ENCODE measurements around the gene HTR4.

The HTR4 gene

GRCh38 chr5:148623101-148623500 is 31.2 kb downstream of the HTR4 start:
- no peak overlapping the region for H3K4me3 ChIP-seq (ENCODE audit: low read depth, low read length)
- no peak for DNase-seq (ENCODE audit: low read depth)

DNA sequence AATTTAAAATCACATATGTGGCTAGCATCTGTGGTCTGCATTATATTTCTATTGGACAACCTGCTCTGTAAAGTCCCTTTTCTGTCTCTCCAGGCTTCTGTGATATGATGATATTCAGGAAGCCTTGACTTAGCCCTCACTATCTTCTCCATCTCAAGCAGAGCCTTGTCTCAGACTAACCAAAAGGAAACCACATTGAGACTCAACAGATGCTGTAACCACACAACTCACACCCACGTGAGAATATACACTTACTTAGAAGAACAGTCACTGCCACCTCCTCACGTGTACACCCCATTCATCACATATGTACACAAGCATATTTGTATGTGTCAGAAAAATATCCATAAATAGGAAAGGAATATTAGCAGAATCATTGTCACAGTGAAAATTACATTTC is 33.6 kb downstream of the HTR4 start:
- H3K4me3 ChIP-seq (ENCODE audit: low read depth, low read length) = no peak overlapping the region
- no peak for DNase-seq (ENCODE audit: low read depth)

DNA sequence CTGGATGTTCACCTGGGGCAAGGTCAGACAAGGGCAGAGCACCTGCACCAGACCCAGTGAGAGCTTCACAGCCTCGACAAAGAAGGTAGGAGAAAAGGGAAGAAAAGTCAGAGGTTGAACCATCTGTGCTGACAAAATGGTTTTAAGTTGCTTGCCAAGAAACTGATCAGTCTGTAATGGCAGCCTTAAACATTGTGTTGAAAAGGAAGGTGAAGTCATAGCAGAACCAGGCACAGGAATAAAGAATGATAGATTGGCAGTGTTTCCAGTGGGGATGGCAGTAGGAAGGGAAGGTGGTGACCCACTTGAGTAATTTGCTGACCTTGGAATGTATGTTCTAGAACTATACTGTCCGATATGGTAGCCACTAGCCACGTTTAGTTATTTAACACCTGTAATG is 34.2 kb downstream of the HTR4 start:
- DNase-seq (ENCODE audit: low read depth) = no peak
- H3K4me3 ChIP-seq (ENCODE audit: low read depth, low read length) = no peak overlapping the region

DNA sequence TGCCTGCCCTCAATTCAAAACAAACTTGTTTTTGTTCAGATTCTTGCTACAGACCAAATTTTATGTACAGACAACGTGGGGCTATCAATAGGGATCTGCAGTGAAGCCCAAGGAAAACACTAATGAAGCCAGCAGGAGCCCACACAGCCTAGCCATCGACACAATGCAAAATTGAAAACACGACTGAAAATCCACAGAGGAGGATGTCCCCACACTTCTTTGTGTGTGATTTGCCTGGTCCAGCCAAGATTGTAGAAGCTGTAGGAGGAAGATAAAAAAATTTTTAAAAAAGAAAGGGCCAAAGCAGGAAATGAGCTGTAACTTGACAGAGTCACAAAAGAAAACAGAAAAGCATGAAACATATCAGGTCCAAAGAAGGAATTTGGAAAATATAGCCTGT is 34.8 kb downstream of the HTR4 start:
- DNase-seq (ENCODE audit: low read depth) = no peak
- no peak overlapping the region for H3K4me3 ChIP-seq (ENCODE audit: low read depth, low read length)

DNA sequence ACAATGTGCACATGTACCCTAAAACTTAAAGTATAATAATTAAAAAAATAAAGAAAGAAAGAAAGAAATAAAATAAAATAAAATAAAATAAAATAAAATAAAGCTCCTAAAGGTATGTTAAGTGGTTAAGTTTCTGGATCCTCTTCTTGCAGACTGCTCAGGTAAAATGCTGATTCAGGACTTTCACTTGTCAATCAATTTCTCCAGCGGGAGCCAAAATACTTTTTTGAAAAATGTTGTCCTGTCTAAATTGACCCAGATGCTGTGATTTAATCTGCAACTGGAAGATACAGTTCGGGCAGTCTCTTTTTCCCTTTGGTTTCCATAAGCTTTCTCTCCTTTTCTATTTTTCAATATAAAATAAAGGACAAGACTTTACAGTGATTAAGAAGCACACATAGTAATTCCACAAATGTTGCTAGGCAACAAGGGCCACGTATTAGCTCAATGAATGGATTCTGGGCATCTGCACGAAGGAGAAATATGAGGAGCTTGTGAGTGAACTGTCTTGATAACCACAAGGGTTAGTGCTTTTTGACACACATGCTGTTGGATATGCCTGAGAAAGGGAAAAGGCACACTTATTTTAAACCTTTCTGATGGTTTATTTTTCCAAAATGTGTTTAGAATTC is 38.6 kb downstream of the HTR4 start:
- H3K4me3 ChIP-seq (ENCODE audit: low read depth, low read length) = no peak overlapping the region
- DNase-seq (ENCODE audit: low read depth) = no peak

DNA sequence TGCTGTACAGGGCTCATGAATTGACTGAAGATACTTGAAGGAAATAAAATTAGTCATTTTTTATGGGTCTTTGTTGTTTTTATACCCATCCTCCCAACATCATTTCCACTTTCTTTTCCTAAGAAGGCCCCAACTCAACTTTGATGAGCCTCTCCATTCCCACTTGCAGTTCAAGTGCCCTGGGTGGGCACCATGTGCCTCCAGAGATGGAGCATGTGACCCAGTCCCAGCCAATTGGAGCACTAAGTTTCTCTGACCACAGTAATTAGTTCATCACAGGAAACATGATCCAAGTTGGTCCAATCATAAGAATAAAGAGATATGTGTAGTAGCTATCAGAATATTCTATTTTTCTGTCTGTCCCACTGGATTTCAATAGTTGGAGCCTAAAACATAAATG is 46.9 kb downstream of the HTR4 start:
- DNase-seq (ENCODE audit: low read depth) = no peak

GRCh38 chr5:148606296-148606695 is 48.0 kb downstream of the HTR4 start:
- no peak overlapping the region for H3K4me3 ChIP-seq (ENCODE audit: low read depth, low read length)
- DNase-seq (ENCODE audit: low read depth) = no peak

More for the DNA sequence above, 46.9 kb downstream of the HTR4 start:
- H3K4me3 ChIP-seq (ENCODE audit: low read depth, low read length) = no peak overlapping the region

DNA sequence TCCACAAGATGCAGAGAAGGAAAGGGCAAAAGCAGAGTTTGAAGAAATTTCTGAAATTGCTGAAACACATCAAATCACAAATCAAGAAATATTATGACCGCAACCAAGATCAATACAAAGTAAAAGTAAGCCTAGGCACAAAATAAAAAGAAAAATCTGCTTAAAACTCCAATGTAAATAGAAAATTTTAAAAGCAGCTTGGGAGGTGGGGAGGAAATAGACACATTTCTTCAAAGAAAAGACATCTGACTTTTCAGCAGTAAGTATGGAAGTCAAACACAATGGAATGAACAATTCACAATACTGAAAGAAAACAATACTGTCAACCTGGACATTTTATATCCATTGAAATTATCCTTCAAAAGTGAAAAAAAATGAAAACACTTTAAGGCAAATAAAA is 55.1 kb downstream of the HTR4 start:
- no peak for DNase-seq (ENCODE audit: low read depth)
- H3K4me3 ChIP-seq (ENCODE audit: low read depth, low read length) = no peak overlapping the region

DNA sequence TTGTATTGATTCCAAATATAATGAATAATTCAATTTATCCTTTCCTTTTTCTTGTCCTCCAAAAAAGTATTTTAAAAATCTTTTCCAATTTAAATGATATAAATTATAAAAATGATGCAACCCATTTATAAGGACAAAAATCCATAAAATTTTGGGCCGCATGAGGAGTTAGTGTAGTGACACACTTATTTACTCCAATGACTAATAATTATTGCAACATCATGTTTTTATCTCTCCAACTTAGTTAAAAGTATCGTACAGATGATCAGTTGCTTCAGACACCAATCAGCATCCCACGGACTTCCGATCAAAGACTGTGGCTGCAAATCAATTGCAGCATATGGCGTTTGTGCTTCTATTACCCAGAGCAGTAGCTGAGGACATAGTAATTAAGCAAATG is 58.6 kb downstream of the HTR4 start:
- DNase-seq (ENCODE audit: low read depth) = no peak
- no peak overlapping the region for H3K4me3 ChIP-seq (ENCODE audit: low read depth, low read length)

- no peak for DNase-seq (ENCODE audit: low read depth)
- H3K4me3 ChIP-seq (ENCODE audit: low read depth, low read length) = no peak overlapping the region
Measured at GRCh38 chr5:148586796-148587195, 67.5 kb downstream of the HTR4 start.

GRCh38 chr5:148585988-148586387 is 68.3 kb downstream of the HTR4 start:
- no peak overlapping the region for H3K4me3 ChIP-seq (ENCODE audit: low read depth, low read length)
- no peak for DNase-seq (ENCODE audit: low read depth)

- no peak overlapping the region for H3K4me3 ChIP-seq (ENCODE audit: low read depth, low read length)
- DNase-seq (ENCODE audit: low read depth) = no peak
Measured at GRCh38 chr5:148584103-148584502, 70.2 kb downstream of the HTR4 start.

GRCh38 chr5:148583421-148583965 is 70.8 kb downstream of the HTR4 start:
- DNase-seq (ENCODE audit: low read depth) = no peak
- no peak overlapping the region for H3K4me3 ChIP-seq (ENCODE audit: low read depth, low read length)

GRCh38 chr5:148574167-148574566 is 80.2 kb downstream of the HTR4 start:
- no peak for DNase-seq (ENCODE audit: low read depth)
- no peak overlapping the region for H3K4me3 ChIP-seq (ENCODE audit: low read depth, low read length)

- no peak overlapping the region for H3K4me3 ChIP-seq (ENCODE audit: low read depth, low read length)
- no peak for DNase-seq (ENCODE audit: low read depth)
Measured at GRCh38 chr5:148573374-148573773, 81.0 kb downstream of the HTR4 start.

- DNase-seq (ENCODE audit: low read depth) = no peak
- no peak overlapping the region for H3K4me3 ChIP-seq (ENCODE audit: low read depth, low read length)
Measured at GRCh38 chr5:148569948-148570347, 84.4 kb downstream of the HTR4 start.

DNA sequence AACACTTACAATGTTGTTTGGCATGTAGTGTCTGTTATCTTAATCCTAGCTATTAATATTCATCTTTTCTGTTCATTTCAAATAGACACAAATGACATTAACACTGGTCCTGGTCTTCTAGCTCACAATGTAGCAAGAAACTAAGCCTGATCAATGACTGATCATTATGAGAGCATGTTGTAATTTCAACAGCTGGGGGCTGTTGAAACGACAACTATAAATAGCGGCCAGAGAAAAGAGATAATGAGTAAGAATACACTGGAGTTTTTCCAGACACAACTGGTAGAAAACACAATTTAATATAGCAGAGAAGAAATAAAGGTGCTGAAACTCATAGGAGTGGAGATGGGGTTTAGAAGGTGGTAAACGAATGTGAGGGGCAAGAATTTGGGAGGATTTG is 89.2 kb downstream of the HTR4 start:
- H3K4me3 ChIP-seq (ENCODE audit: low read depth, low read length) = no peak overlapping the region
- no peak for DNase-seq (ENCODE audit: low read depth)

DNA sequence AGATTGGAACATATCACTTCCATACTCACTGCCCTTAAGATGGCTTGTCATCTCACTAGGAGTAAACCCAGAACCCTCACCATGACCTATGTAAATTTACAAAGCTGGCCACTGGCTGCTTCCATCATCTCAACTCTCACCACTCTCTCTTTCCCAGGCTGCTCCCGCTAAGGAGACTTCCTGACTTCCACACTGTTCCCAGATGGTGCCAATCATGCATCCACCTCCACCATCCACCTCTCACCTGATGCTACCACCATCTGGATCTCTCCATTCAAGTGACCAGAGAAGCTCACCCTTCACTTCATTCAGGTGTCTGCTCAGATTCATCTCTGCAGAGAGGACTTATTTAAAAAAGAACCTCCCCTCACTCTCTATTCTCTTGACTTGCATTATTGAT is 91.3 kb downstream of the HTR4 start:
- H3K4me3 ChIP-seq (ENCODE audit: low read depth, low read length) = no peak overlapping the region
- no peak for DNase-seq (ENCODE audit: low read depth)

DNA sequence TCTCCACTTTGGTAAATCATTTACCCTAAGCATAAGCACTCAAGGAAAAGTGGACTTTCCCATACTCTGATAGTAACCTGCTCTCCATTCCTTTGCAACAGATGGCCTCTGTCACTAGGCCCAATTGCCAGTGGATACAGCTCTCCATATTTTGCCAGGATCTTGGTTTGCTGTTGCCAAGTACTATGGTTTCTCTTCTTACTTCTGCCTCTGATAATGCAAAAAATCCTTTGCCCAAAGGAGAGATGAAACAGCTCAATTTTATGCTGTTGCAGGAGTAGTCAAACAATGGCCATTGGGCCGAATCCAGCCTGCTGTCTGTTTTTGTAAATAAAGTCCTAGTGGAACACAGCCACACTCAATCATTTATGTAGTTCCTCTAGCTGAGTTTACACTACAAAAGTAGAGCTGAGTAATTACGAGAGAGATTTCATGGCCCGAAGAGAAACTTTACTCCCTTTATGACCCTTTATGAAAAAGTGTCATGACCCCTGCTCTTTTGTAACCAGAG is 92.5 kb downstream of the HTR4 start:
- no peak overlapping the region for H3K4me3 ChIP-seq (ENCODE audit: low read depth, low read length)
- no peak for DNase-seq (ENCODE audit: low read depth)

GRCh38 chr5:148559461-148559860 is 94.9 kb downstream of the HTR4 start:
- no peak overlapping the region for H3K4me3 ChIP-seq (ENCODE audit: low read depth, low read length)
- DNase-seq (ENCODE audit: low read depth) = no peak

GRCh38 chr5:148558892-148559291 is 95.4 kb downstream of the HTR4 start:
- H3K4me3 ChIP-seq (ENCODE audit: low read depth, low read length) = no peak overlapping the region
- no peak for DNase-seq (ENCODE audit: low read depth)

DNA sequence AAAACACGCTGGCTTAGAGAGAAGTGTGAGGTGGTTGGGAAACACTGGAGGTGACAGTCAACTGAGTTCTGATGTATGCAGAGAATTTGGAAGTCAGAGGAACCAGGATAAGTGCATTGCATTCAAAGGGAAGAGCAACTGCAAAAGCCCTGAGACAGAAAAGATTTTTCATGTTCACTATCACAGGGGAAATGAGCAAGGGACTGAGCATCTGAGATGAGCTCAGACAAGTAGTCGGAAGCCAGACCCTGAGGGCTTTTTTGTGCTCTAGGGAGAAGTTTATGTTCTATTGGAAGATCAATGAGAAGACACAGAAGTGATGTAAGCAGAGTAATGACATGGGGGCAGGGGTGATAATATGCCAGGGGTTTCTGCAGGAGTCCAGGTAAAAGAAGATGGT is 97.5 kb downstream of the HTR4 start:
- H3K4me3 ChIP-seq (ENCODE audit: low read depth, low read length) = no peak overlapping the region
- no peak for DNase-seq (ENCODE audit: low read depth)

Data from skeletal muscle cell (primary cell).